Osteocyte (in vitro differentiated cells): ENCODE measurements around the gene DACH1. TPM values are rescaled to one million over a fixed set of nuclear protein-coding genes. Genes with fewer than 3 reads are reported as not detected.

Experiments
- DNase-seq: peaks from one replicate; pipeline ENCODE4 v3.0.0; 2021; ENCODE audit warnings: mixed read lengths; ENCODE audit not compliant: unreplicated experiment; ENCODE audit errors: extremely low spot score
- H3K27ac Mint-ChIP-seq: one replicate; pipeline ENCODE4 v1.8.0; 2021; ENCODE audit warnings: mild to moderate bottlenecking, mixed read lengths; ENCODE audit not compliant: unreplicated experiment
- H3K27me3 Mint-ChIP-seq: one replicate; pipeline ENCODE4 v1.8.0; 2021; ENCODE audit warnings: mixed read lengths; ENCODE audit not compliant: unreplicated experiment
- H3K36me3 Mint-ChIP-seq: one replicate; pipeline ENCODE4 v1.8.0; 2021; ENCODE audit warnings: mixed read lengths; ENCODE audit not compliant: unreplicated experiment
- H3K4me1 Mint-ChIP-seq: one replicate; pipeline ENCODE4 v1.8.0; 2021; ENCODE audit warnings: mixed read lengths; ENCODE audit not compliant: unreplicated experiment
- H3K4me3 Mint-ChIP-seq: one replicate; pipeline ENCODE4 v1.8.0; 2021; ENCODE audit warnings: mild to moderate bottlenecking, moderate library complexity, mixed read lengths; ENCODE audit not compliant: unreplicated experiment
- H3K9me3 Mint-ChIP-seq: one replicate; pipeline ENCODE4 v1.8.0; 2021; ENCODE audit warnings: mixed read lengths; ENCODE audit not compliant: unreplicated experiment
- CTCF ChIP-seq: fragments of 200-600 bp; sonication (generic); IDR thresholded peaks from 2 replicates; pipeline ENCODE4 v1.5.0; 2021; ENCODE audit warnings: antibody characterized with exemption, mild to moderate bottlenecking, moderate library complexity
- total RNA-seq: library from RNA; stranded (reverse); gene quantifications from 2 replicates; pipeline ENCODE4 v1.2.1, GENCODE V29; 2021

DACH1 gene
- total RNA-seq, 1 donor from 2014 or later, result 0.54 TPM

GRCh38 chr13:71862459-71862943, 4.5 kb downstream of the DACH1 start:
- Mint-ChIP-seq H3K27ac (no peak overlapping the region), H3K9me3 (no peaks in the 10 kb centered on the region), H3K4me3 (no peak overlapping the region), H3K36me3 (no peaks in the 10 kb centered on the region), H3K27me3 (peaks cover 65% of the 10 kb centered on the region), H3K4me1 (peaks cover 23% of the 10 kb centered on the region)
- TF ChIP-seq CTCF, result no peak
- DNase-seq, result no peak

GRCh38 chr13:71861769-71862458, 5.1 kb downstream of the DACH1 start:
- no peak for TF ChIP-seq CTCF
- DNase-seq, result no peak
- Mint-ChIP-seq H3K27me3 (peaks cover 59% of the 10 kb centered on the region), H3K9me3 (no peaks in the 10 kb centered on the region), H3K4me1 (peaks cover 17% of the 10 kb centered on the region), H3K36me3 (no peaks in the 10 kb centered on the region), H3K4me3 (no peak overlapping the region), H3K27ac (no peak overlapping the region)

- no peak for TF ChIP-seq CTCF
- Mint-ChIP-seq H3K36me3 (no peaks in the 10 kb centered on the region), H3K27me3 (peaks cover 62% of the 10 kb centered on the region), H3K4me1 (peaks cover 10% of the 10 kb centered on the region), H3K27ac (no peak overlapping the region), H3K4me3 (no peak overlapping the region), H3K9me3 (no peaks in the 10 kb centered on the region)
- no peak for DNase-seq
Observed at GRCh38 chr13:71860547-71861138, 6.4 kb downstream of the DACH1 start.

GRCh38 chr13:71858647-71859046, 8.4 kb downstream of the DACH1 start:
- Mint-ChIP-seq H3K9me3 (no peaks in the 10 kb centered on the region), H3K36me3 (no peaks in the 10 kb centered on the region), H3K27ac (no peak overlapping the region), H3K4me3 (no peak overlapping the region), H3K27me3 (peaks cover 54% of the 10 kb centered on the region), H3K4me1 (no peaks in the 10 kb centered on the region)
- no peak for TF ChIP-seq CTCF
- no peak for DNase-seq

GRCh38 chr13:71856548-71857043, 10.4 kb downstream of the DACH1 start:
- H3K27ac Mint-ChIP-seq, result no peak overlapping the region
- no peak for TF ChIP-seq CTCF

More at GRCh38 chr13:71856548-71857043, 10.4 kb downstream of the DACH1 start:
- Mint-ChIP-seq H3K9me3 (no peaks in the 10 kb centered on the region), H3K4me1 (no peaks in the 10 kb centered on the region), H3K36me3 (no peaks in the 10 kb centered on the region), H3K27me3 (peaks cover 41% of the 10 kb centered on the region), H3K4me3 (no peak overlapping the region)
- no peak for DNase-seq
